OCI-LY1 (cell line): ENCODE measurements around the gene CACNG4.
A peak's percentile ranks its signal among the peaks of the same experiment; 100 is the strongest.

Source experiments
- H2AFZ ChIP-seq: fragments of 200-600 bp; sonication (generic), shearing (Covaris generic); 2 replicates; pipeline ENCODE4 v1.6.0; 2014; ENCODE audit warnings: antibody characterized with exemption, mild to moderate bottlenecking, low read length
- H3F3A ChIP-seq: fragments of 200-600 bp; sonication (generic), shearing (Covaris generic); 2 replicates; pipeline ENCODE4 v1.6.0; 2014; ENCODE audit warnings: mild to moderate bottlenecking, antibody characterized with exemption, low read length, moderate library complexity; ENCODE audit not compliant: insufficient read depth
- H3K27ac ChIP-seq: fragments of 200-600 bp; sonication (generic); 2 replicates; pipeline ENCODE4 v1.5.1; 2014; ENCODE audit warnings: low read length, mixed run types, mild to moderate bottlenecking, low read depth; ENCODE audit not compliant: poor library complexity, severe bottlenecking
- H3K27me3 ChIP-seq: fragments of 200-600 bp; sonication (generic); 2 replicates; pipeline ENCODE4 v1.6.0; 2014; ENCODE audit warnings: antibody characterized with exemption, mild to moderate bottlenecking, low read length, moderate library complexity; ENCODE audit not compliant: insufficient read depth
- H3K36me3 ChIP-seq: fragments of 200-600 bp; sonication (generic); 2 replicates; pipeline ENCODE4 v1.6.1; 2014; ENCODE audit warnings: mild to moderate bottlenecking, antibody characterized with exemption, low read length, moderate library complexity, mixed read lengths; ENCODE audit not compliant: insufficient read depth
- H3K4me1 ChIP-seq: fragments of 200-600 bp; sonication (generic); 2 replicates; pipeline ENCODE4 v1.5.1; 2014; ENCODE audit warnings: mild to moderate bottlenecking, low read length, moderate library complexity; ENCODE audit not compliant: insufficient read depth, severe bottlenecking
- H3K4me2 ChIP-seq: fragments of 200-600 bp; sonication (generic), shearing (Covaris generic); 2 replicates; pipeline ENCODE4 v1.6.1; 2014; ENCODE audit warnings: low read length
- H3K4me3 ChIP-seq: fragments of 200-600 bp; sonication (generic); 2 replicates; pipeline ENCODE4 v1.5.1; 2014; ENCODE audit warnings: low read length, low read depth, mild to moderate bottlenecking, mixed read lengths; ENCODE audit not compliant: poor library complexity, severe bottlenecking
- H3K79me2 ChIP-seq: fragments of 200-600 bp; shearing (Covaris generic); 2 replicates; pipeline ENCODE4 v1.6.1; 2016; ENCODE audit warnings: mixed run types, low read length, mixed read lengths; ENCODE audit not compliant: insufficient read depth
- H3K9ac ChIP-seq: fragments of 200-600 bp; sonication (generic), shearing (Covaris generic); 2 replicates; pipeline ENCODE4 v1.6.1; 2014; ENCODE audit warnings: mild to moderate bottlenecking, low read length, mixed read lengths
- H3K9me2 ChIP-seq: fragments of 200-600 bp; sonication (generic), shearing (Covaris generic); 2 replicates; pipeline ENCODE4 v1.6.1; 2014; ENCODE audit warnings: low read depth, mild to moderate bottlenecking, low read length, mixed read lengths
- H3K9me3 ChIP-seq: fragments of 200-600 bp; shearing (Covaris generic); 2 replicates; pipeline ENCODE4 v1.6.1; 2014; ENCODE audit warnings: low read length, mixed read lengths
- H4K20me1 ChIP-seq: fragments of 200-600 bp; sonication (generic), shearing (Covaris generic); 2 replicates; pipeline ENCODE4 v1.6.0; 2016; ENCODE audit warnings: mild to moderate bottlenecking, low read length; ENCODE audit not compliant: insufficient read depth
- EZH2 ChIP-seq: fragments of 200-600 bp; sonication (generic), shearing (Covaris generic); IDR thresholded peaks from 2 replicates; pipeline ENCODE4 v1.8.0; 2017; ENCODE audit warnings: borderline replicate concordance, mixed run types, mild to moderate bottlenecking, antibody characterized with exemption, low read length, moderate library complexity, mixed read lengths
- TF ChIP-seq, protein P1 (sequence below): fragments of 200-600 bp; sonication (generic), shearing (Covaris generic); IDR thresholded peaks from 2 replicates; pipeline ENCODE4 v1.5.1; 2017; ENCODE audit warnings: mild to moderate bottlenecking, antibody characterized with exemption, low read length, moderate library complexity, mixed read lengths

CACNG4 gene

DNA sequence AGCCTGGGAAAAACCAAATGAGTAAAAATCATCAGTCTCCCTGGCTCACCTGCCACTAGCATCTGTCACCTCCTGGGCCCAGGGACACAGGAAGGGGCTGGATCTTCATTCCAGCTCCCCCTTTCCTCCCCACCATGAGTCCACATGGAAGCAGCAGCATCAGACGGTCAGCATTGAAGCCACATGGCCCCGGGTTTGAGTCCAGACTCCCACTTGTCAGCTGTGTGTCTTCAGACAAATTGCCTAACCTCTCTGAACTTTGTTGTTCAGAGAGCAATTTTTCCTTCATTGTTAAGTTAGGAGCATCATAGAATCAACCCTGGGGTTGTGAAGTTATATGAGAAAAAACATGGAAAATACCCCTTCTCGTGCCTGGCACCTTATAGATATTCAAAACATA lies 10.7 kb downstream of the CACNG4 start:
- no peak overlapping the region for H3K9ac ChIP-seq
- no peak overlapping the region for H2AFZ ChIP-seq
- H3K9me2 ChIP-seq = no peaks in the 10 kb centered on the region
- H4K20me1 ChIP-seq = no peaks in the 10 kb centered on the region
- no peaks in the 10 kb centered on the region for H3K9me3 ChIP-seq
- no peaks in the 10 kb centered on the region for H3K4me1 ChIP-seq
- H3K4me3 ChIP-seq = no peak overlapping the region
- no peaks in the 10 kb centered on the region for H3K79me2 ChIP-seq
- H3K4me2 ChIP-seq = no peak overlapping the region
- H3K36me3 ChIP-seq = no peaks in the 10 kb centered on the region
- no peak for TF ChIP-seq EZH2
- TF ChIP-seq, protein P1, sequence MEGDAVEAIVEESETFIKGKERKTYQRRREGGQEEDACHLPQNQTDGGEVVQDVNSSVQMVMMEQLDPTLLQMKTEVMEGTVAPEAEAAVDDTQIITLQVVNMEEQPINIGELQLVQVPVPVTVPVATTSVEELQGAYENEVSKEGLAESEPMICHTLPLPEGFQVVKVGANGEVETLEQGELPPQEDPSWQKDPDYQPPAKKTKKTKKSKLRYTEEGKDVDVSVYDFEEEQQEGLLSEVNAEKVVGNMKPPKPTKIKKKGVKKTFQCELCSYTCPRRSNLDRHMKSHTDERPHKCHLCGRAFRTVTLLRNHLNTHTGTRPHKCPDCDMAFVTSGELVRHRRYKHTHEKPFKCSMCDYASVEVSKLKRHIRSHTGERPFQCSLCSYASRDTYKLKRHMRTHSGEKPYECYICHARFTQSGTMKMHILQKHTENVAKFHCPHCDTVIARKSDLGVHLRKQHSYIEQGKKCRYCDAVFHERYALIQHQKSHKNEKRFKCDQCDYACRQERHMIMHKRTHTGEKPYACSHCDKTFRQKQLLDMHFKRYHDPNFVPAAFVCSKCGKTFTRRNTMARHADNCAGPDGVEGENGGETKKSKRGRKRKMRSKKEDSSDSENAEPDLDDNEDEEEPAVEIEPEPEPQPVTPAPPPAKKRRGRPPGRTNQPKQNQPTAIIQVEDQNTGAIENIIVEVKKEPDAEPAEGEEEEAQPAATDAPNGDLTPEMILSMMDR = no peak
- H3K27ac ChIP-seq = no peak overlapping the region
- no peaks in the 10 kb centered on the region for H3K27me3 ChIP-seq
- H3F3A ChIP-seq = no peaks in the 10 kb centered on the region

DNA sequence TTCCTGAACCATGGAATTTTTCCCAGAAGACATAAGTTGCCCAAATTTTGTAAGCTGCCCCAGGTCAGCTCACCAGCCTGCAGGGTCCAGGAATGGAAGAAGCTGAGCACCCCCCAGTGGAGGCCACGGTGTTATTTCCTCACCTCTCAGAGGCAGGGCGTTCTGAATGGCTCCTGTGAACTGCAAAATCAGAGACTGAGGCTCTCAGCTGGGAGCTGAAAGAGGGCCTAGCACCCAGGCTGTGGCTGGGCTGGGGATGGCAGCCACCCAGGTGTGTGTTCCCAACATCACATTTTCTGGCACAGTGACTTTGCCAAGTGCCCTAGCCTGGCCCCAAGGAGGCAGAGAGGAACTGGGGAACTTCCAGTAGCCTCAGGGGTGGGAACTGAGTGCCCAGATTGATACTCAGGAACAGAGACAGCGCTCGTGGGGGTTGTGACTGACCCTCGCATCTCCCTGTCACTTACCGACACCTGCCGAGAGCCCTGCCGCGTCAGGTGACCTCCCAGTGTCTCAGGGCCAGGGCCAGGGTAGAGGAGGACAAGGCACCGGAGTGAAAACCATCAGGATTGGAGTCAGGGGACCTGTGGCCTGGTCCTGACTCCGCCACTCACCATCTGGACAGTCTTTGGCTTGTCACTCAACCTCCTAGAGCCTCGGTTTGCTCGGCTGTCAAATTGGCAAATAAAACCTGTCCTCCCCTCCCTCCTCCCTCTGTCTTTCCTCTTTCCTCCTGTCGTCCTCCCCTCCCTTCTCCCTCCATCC lies 11.3 kb downstream of the CACNG4 start:
- Histone ChIP-seq H3K9ac (no peak overlapping the region), H3K9me2 (no peaks in the 10 kb centered on the region), H3K27me3 (no peaks in the 10 kb centered on the region), H3F3A (no peaks in the 10 kb centered on the region), H3K4me2 (no peak overlapping the region), H3K9me3 (no peaks in the 10 kb centered on the region), H2AFZ (no peak overlapping the region), H3K4me3 (no peak overlapping the region), H3K79me2 (no peaks in the 10 kb centered on the region), H3K36me3 (no peaks in the 10 kb centered on the region), H4K20me1 (no peaks in the 10 kb centered on the region), H3K4me1 (no peaks in the 10 kb centered on the region), H3K27ac (no peak overlapping the region)
- TF ChIP-seq EZH2 = no peak
- TF ChIP-seq, protein P1 = peak; percentile 41; the same call in 1 of the 2 replicates

DNA sequence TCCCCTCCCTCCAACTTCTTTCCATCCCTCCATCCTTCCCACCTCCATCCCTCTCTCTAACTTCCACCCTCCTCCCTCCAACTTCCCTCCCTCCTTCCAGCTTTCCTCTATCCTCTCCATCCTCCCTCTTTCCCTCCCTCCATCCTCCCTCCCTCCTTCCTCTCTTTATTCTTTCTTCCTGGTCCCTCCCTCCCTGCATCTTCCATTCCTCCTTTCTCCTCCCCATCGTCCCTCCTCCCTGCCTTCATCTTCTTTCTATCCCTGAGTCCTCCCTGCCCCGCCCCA lies 11.8 kb downstream of the CACNG4 start:
- Histone ChIP-seq H3F3A (no peaks in the 10 kb centered on the region), H3K27ac (no peak overlapping the region), H3K4me1 (no peaks in the 10 kb centered on the region), H3K36me3 (no peaks in the 10 kb centered on the region), H4K20me1 (no peaks in the 10 kb centered on the region), H3K9me3 (no peaks in the 10 kb centered on the region), H3K4me2 (no peak overlapping the region), H3K27me3 (no peaks in the 10 kb centered on the region), H3K9ac (no peak overlapping the region), H3K79me2 (no peaks in the 10 kb centered on the region), H2AFZ (no peak overlapping the region), H3K9me2 (no peaks in the 10 kb centered on the region), H3K4me3 (no peak overlapping the region)
- no peak for TF ChIP-seq EZH2
- TF ChIP-seq, protein P1 = no peak
